GM10248 (cell line): ENCODE measurements around the gene PIP4K2A.

ENCODE experiments used
- CTCF ChIA-PET: fragments of 300-600 bp; sonication (Branson Sonifier 250); formaldehyde crosslinking; extraction: SDS; loops from one replicate; lab custom pipeline; 2021; ENCODE audit warnings: antibody characterized with exemption; lab: Yijun Ruan, JAX
- POLR2A ChIA-PET: fragments of 350-650 bp; sonication (Branson Sonifier 250); formaldehyde crosslinking; extraction: SDS; loops from one replicate; lab custom pipeline; 2020; ENCODE audit warnings: antibody characterized with exemption; lab: Yijun Ruan, JAX
- DNase-seq: peaks from one replicate; pipeline ENCODE4 v3.0.0; 2012; ENCODE audit errors: extremely low spot score
- CTCF ChIP-seq: IDR thresholded peaks from 2 replicates; pipeline ENCODE4 v1.5.1; 2012; ENCODE audit warnings: mild to moderate bottlenecking, low read depth; ENCODE audit errors: extremely low read depth, missing control alignments, control extremely low read depth

Gene PIP4K2A

GRCh38 chr10:22657566-22658225 is 56.7 kb downstream of the PIP4K2A start:
- TF ChIP-seq CTCF, result no peak
- no peak for DNase-seq
- ChIA-PET POLR2A (no interaction called here), CTCF (interaction anchor here (1.2 to 3.3 kb wide), 5 partner anchors 7 to 20 kb away, joined by 3 to 12 read pairs (median 4); no protein-coding TSS in a partner anchor)

GRCh38 chr10:22657024-22657423 is 57.4 kb downstream of the PIP4K2A start:
- POLR2A ChIA-PET, result no interaction called here
- TF ChIP-seq CTCF, result no peak
- CTCF ChIA-PET, result interaction anchor here (1.2 to 1.5 kb wide), 3 partner anchors 8 to 21 kb away, joined by 3 to 4 read pairs (median 4); no protein-coding TSS in a partner anchor
- DNase-seq, result no peak

- CTCF ChIA-PET, result interaction anchor here (0.6 to 1.3 kb wide), 2 partner anchors 10 to 13 kb away, joined by 3 read pairs; no protein-coding TSS in a partner anchor
- no peak for TF ChIP-seq CTCF
- POLR2A ChIA-PET, result no interaction called here
- no peak for DNase-seq
These were observed 58.3 kb downstream of the PIP4K2A start for GRCh38 chr10:22656036-22656435.

GRCh38 chr10:22655312-22655981 is 58.9 kb downstream of the PIP4K2A start:
- POLR2A ChIA-PET, result no interaction called here
- DNase-seq, result peak; percentile 15
- TF ChIP-seq CTCF, result no peak
- CTCF ChIA-PET, result interaction anchor here (0.6 to 1.7 kb wide), 6 partner anchors 9 to 27 kb away, joined by 3 to 5 read pairs (median 3); no protein-coding TSS in a partner anchor

GRCh38 chr10:22652988-22653481 is 61.3 kb downstream of the PIP4K2A start:
- POLR2A ChIA-PET, result no interaction called here
- CTCF ChIA-PET, result no interaction called here
- DNase-seq, result peak; percentile 13
- no peak for TF ChIP-seq CTCF

GRCh38 chr10:22651276-22651980 is 63.0 kb downstream of the PIP4K2A start:
- no peak for TF ChIP-seq CTCF
- ChIA-PET CTCF (interaction anchor here (0.9 to 1.8 kb wide), 3 partner anchors 11 to 66 kb away, joined by 3 to 6 read pairs (median 4); no protein-coding TSS in a partner anchor), POLR2A (interaction anchor here (0.6 kb wide), 1 partner anchor 46 kb away, joined by 4 read pairs; no protein-coding TSS in a partner anchor)
- peak; percentile 16 for DNase-seq
